DND-41 (cell line): ENCODE measurements around the gene POLD2.
A peak's percentile ranks its signal among the peaks of the same experiment; 100 is the strongest.

Source experiments
- ATAC-seq: fragments of 200-7000 bp; cut with Tn5 transposase; 3 replicates; pipeline ENCODE4 v1.9.1; 2021; ENCODE audit warnings: low read depth; ENCODE audit not compliant: insufficient read depth
- DNase-seq: peaks from one replicate; pipeline ENCODE4 v3.0.0-alpha.2; 2020
- H2AFZ ChIP-seq: 2 replicates; pipeline ENCODE4 v1.6.0; 2012; ENCODE audit warnings: low read depth, low read length
- H3K27ac ChIP-seq: 2 replicates; pipeline ENCODE4 v1.5.1; 2012; ENCODE audit warnings: low read length, inconsistent platforms
- H3K27me3 ChIP-seq: fragments of 200-600 bp; sonication (generic); 2 replicates; pipeline ENCODE4 v1.6.0; 2012; ENCODE audit warnings: low read length, mild to moderate bottlenecking, inconsistent platforms; ENCODE audit not compliant: insufficient read depth, poor library complexity
- H3K36me3 ChIP-seq: 2 replicates; pipeline ENCODE4 v1.5.1; 2012; ENCODE audit warnings: low read length, inconsistent platforms; ENCODE audit not compliant: insufficient read depth
- H3K4me1 ChIP-seq: 2 replicates; pipeline ENCODE4 v1.5.1; 2012; ENCODE audit warnings: mild to moderate bottlenecking, low read length; ENCODE audit not compliant: insufficient read depth
- H3K4me2 ChIP-seq: 2 replicates; pipeline ENCODE4 v1.6.0; 2012; ENCODE audit warnings: mild to moderate bottlenecking, moderate library complexity, low read length, inconsistent platforms; ENCODE audit not compliant: insufficient read depth
- H3K4me3 ChIP-seq, 2 experiments: fragments of 200-600 bp in 1 of 2; shearing (Covaris generic) in 1 of 2; 2 replicates each; pipeline ENCODE4 v1.5.1; 2012 to 2016; ENCODE audit warnings: inconsistent platforms in 2 of 2, low read length in 2 of 2, mild to moderate bottlenecking in 2 of 2, low read depth in 1 of 2, moderate library complexity in 1 of 2
- H3K79me2 ChIP-seq: 2 replicates; pipeline ENCODE4 v1.6.0; 2012; ENCODE audit warnings: low read length, inconsistent platforms; ENCODE audit not compliant: insufficient read depth
- H3K9ac ChIP-seq: 2 replicates; pipeline ENCODE4 v1.6.0; 2012; ENCODE audit warnings: low read depth, mild to moderate bottlenecking, inconsistent platforms, low read length, moderate library complexity
- H3K9me3 ChIP-seq: 2 replicates; pipeline ENCODE4 v1.5.1; 2012; ENCODE audit warnings: low read length, moderate library complexity, mild to moderate bottlenecking, inconsistent platforms; ENCODE audit not compliant: insufficient read depth, severe bottlenecking
- H4K20me1 ChIP-seq: 2 replicates; pipeline ENCODE4 v1.6.0; 2012; ENCODE audit warnings: low read length; ENCODE audit not compliant: insufficient read depth
- EZH2 ChIP-seq: IDR thresholded peaks from 3 replicates; pipeline ENCODE4 v1.6.1; 2012; ENCODE audit warnings: borderline replicate concordance, low read depth, mild to moderate bottlenecking, moderate library complexity, low read length, inconsistent platforms; ENCODE audit not compliant: severe bottlenecking
- TF ChIP-seq, protein P1 (sequence below): IDR thresholded peaks from 2 replicates; pipeline ENCODE4 v1.5.1; 2012; ENCODE audit warnings: borderline replicate concordance, low read length, moderate library complexity, mild to moderate bottlenecking; ENCODE audit not compliant: poor library complexity, severe bottlenecking; ENCODE audit errors: extremely low read depth

POLD2 gene

DNA sequence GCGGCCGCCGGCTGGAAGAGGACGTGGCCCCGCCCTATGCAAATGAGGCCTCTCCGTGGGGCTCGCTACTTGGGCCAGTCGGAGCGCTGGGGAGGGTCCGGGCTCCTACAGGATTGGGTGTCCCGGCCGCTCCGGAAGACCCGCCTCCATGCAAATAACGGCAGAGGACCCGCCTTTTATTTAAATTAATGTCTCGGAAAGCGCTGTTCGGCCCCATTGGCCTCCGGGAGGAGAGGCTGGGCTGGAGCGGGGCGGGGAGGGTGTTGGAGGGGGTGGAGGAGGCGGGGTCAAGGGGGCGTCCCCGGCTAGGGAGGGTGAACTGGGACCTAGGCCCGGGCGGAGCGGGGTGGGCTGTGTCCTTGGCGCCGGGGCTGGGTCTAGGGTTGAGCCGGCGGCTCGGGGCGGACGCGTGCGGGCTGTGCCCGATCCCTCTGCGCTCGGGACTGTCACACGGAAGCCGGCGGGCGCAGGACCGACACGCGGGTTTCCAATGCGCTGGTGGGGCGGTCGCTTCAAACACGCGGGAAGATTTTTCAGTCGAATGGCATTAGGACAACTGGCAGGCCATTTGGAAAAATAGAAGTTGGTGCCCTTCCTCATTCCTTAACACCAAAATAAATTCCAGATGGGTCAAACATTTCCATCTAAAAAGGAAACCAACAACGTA, 40.7 kb downstream of the POLD2 start:
- DNase-seq (peak; percentile 99), ATAC-seq (peak; percentile 90)
- Histone ChIP-seq H3K9me3 (no peaks in the 10 kb centered on the region), H3K4me3 (peak overlapping the region; percentile 27 to 65; a peak in 3 of 4 replicates), H3K4me1 (peaks cover 55% of the 10 kb centered on the region), H3K36me3 (peaks cover 37% of the 10 kb centered on the region), H3K27me3 (no peaks in the 10 kb centered on the region), H4K20me1 (peaks cover 11% of the 10 kb centered on the region; the same call in 1 of the 2 replicates), H2AFZ (peak overlapping the region; percentile 77), H3K9ac (peak overlapping the region; percentile 81), H3K27ac (peak overlapping the region; percentile 93), H3K4me2 (peak overlapping the region; percentile 77), H3K79me2 (peaks cover 33% of the 10 kb centered on the region)
- TF ChIP-seq, protein P1, sequence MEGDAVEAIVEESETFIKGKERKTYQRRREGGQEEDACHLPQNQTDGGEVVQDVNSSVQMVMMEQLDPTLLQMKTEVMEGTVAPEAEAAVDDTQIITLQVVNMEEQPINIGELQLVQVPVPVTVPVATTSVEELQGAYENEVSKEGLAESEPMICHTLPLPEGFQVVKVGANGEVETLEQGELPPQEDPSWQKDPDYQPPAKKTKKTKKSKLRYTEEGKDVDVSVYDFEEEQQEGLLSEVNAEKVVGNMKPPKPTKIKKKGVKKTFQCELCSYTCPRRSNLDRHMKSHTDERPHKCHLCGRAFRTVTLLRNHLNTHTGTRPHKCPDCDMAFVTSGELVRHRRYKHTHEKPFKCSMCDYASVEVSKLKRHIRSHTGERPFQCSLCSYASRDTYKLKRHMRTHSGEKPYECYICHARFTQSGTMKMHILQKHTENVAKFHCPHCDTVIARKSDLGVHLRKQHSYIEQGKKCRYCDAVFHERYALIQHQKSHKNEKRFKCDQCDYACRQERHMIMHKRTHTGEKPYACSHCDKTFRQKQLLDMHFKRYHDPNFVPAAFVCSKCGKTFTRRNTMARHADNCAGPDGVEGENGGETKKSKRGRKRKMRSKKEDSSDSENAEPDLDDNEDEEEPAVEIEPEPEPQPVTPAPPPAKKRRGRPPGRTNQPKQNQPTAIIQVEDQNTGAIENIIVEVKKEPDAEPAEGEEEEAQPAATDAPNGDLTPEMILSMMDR = no peak

DNA sequence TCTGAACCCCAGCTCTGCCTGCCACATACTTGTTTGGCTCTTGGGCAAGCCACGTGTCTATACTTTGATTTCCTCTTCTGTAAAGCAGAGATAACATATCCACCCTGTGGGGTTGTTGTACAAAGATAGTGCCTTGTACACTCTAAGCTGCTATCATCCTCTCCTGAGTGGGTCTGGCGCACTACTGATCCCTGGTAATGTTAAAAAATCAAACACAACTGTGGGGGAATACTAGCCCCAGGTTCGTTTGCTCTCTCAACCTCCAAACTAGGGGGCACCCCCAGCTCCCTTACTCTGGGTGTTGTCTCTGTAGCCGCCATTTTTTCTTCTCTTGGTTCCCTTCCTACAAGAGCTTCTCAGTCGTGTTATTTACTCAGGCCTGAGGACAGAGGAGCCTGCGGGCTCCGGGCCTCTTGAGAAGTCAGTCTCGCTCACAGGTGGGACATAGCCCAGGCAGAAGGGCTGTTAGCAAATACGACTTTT, 42.0 kb downstream of the POLD2 start:
- Histone ChIP-seq H3K4me3 (peak overlapping the region; percentile 47 to 64; a peak in 3 of 4 replicates), H3K9ac (peak overlapping the region; percentile 75), H3K9me3 (no peaks in the 10 kb centered on the region), H3K27me3 (no peaks in the 10 kb centered on the region), H3K27ac (peak overlapping the region; percentile 69), H4K20me1 (peaks cover 11% of the 10 kb centered on the region; the same call in 1 of the 2 replicates), H3K36me3 (peaks cover 51% of the 10 kb centered on the region), H2AFZ (no peak overlapping the region), H3K79me2 (peaks cover 33% of the 10 kb centered on the region), H3K4me1 (peaks cover 58% of the 10 kb centered on the region), H3K4me2 (peak overlapping the region; percentile 59)
- no peak for ATAC-seq
- no peak for DNase-seq
- TF ChIP-seq EZH2 = no peak
- TF ChIP-seq, protein P1 = no peak

DNA sequence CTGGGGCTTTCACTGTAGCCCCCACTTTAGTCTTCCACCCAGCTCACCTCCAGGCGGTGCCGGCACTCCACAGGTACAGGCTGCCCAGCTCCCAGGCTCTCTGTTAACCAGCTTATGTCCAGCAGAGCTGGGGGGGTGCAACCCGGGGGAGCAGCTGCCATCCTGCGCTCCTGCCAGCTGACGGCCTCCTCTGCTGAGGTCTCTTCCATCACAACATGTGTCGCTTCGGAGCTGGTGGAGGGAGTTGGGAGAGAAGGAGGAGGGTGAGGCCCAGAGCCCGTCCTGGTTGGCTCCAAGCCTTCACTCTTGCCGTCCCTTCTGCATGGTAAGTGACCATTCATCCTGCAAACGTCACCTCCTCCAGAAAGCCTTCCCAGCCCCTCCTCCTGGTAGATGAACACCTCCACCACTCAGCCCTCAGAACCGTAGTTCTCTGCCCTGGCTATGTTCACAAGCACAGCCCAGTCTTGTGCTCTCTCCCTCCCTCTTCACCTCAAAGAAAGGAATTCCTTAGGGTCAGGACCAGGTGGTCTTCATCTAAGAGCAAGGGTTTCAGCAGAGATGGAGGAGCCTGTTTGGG, 42.6 kb downstream of the POLD2 start:
- Histone ChIP-seq H4K20me1 (peaks cover 11% of the 10 kb centered on the region; the same call in 1 of the 2 replicates), H3K4me3 (peak overlapping the region in 1 of 2 experiments; percentile 64; a peak in 2 of 4 replicates), H3K79me2 (peaks cover 33% of the 10 kb centered on the region), H2AFZ (no peak overlapping the region), H3K4me2 (peak overlapping the region; percentile 59), H3K4me1 (peaks cover 58% of the 10 kb centered on the region), H3K27ac (peak overlapping the region; percentile 69), H3K27me3 (no peaks in the 10 kb centered on the region), H3K9ac (peak overlapping the region; percentile 75), H3K36me3 (peaks cover 56% of the 10 kb centered on the region), H3K9me3 (no peaks in the 10 kb centered on the region)
- ATAC-seq = no peak
- no peak for DNase-seq
- TF ChIP-seq, protein P1 = no peak
- no peak for TF ChIP-seq EZH2
